ENCODE measurements around the gene LMO1.

DNA sequence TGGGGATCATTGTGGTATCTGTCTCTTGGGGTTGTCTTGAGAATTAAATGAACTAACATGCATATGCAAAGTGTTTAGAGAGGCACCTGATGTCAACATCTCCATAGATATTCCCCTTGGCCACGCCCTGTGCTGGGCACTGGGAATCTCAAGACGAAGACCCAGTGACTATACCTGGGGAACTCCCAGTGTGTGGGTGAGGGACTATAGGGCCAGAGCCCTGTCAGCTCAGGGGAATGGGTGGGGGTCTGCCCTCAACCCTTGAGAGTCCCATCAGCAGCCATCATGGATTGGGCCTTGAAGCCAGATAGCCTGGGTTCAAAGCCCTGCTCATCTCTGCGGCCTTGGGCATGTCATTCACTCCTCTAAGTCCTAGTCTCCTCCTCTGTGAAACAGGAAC lies 21.6 kb upstream of the LMO1 start:
- TF ChIP-seq, protein P1, sequence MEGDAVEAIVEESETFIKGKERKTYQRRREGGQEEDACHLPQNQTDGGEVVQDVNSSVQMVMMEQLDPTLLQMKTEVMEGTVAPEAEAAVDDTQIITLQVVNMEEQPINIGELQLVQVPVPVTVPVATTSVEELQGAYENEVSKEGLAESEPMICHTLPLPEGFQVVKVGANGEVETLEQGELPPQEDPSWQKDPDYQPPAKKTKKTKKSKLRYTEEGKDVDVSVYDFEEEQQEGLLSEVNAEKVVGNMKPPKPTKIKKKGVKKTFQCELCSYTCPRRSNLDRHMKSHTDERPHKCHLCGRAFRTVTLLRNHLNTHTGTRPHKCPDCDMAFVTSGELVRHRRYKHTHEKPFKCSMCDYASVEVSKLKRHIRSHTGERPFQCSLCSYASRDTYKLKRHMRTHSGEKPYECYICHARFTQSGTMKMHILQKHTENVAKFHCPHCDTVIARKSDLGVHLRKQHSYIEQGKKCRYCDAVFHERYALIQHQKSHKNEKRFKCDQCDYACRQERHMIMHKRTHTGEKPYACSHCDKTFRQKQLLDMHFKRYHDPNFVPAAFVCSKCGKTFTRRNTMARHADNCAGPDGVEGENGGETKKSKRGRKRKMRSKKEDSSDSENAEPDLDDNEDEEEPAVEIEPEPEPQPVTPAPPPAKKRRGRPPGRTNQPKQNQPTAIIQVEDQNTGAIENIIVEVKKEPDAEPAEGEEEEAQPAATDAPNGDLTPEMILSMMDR (IDR thresholded peaks at IDR 0.05), result no peak
- TF ChIP-seq POLR2A (IDR thresholded peaks at IDR 0.05), result no peak

Measured in testis (tissue), 2 donors.